Suprapubic skin (tissue), 4 donors: ENCODE measurements around the gene ABCF3. TPM values are rescaled to one million over a fixed set of nuclear protein-coding genes. Genes with fewer than 3 reads are reported as not detected.

ENCODE experiments used
- DNase-seq, 2 donors: peaks; one replicate each; pipeline ENCODE4 v3.0.0-alpha.2; 2019; ENCODE audit warnings: low spot score in 2 of 2
- H3K27ac ChIP-seq: fragments of 200-600 bp; sonication (generic); one replicate; pipeline ENCODE4 v1.5.1; 2019
- H3K27me3 ChIP-seq: fragments of 200-600 bp; sonication (generic); one replicate; pipeline ENCODE4 v1.5.1; 2019
- H3K36me3 ChIP-seq: fragments of 200-600 bp; sonication (generic); one replicate; pipeline ENCODE4 v1.5.1; 2019
- H3K4me1 ChIP-seq: fragments of 200-600 bp; sonication (generic); one replicate; pipeline ENCODE4 v1.5.1; 2019
- H3K4me3 ChIP-seq: fragments of 200-600 bp; sonication (generic); one replicate; pipeline ENCODE4 v1.5.1; 2019; ENCODE audit warnings: mild to moderate bottlenecking
- H3K9me3 ChIP-seq: fragments of 200-600 bp; sonication (generic); one replicate; pipeline ENCODE4 v1.5.1; 2019
- EP300 ChIP-seq: sonication (generic); formaldehyde crosslinking; IDR thresholded peaks from one replicate; pipeline ENCODE4 v1.6.1; 2017; ENCODE audit warnings: antibody characterized with exemption
- POLR2A ChIP-seq, 2 donors: fragments of 450-650 bp; IDR thresholded peaks; one replicate each; pipeline ENCODE4 v1.6.1; 2017; ENCODE audit warnings: antibody characterized with exemption in 2 of 2, mild to moderate bottlenecking in 2 of 2, moderate library complexity in 2 of 2
- POLR2AphosphoS5 ChIP-seq, 3 donors: sonication (generic); formaldehyde crosslinking; IDR thresholded peaks; one replicate each; pipeline ENCODE4 v1.6.1; 2017; ENCODE audit warnings: antibody characterized with exemption in 3 of 3
- WGBS: methylation state at CpG from one replicate; pipeline ENCODE4 v1.1.5; 2018; 5-methylcytosine and 5-hydroxymethylcytosine counted together
- total RNA-seq, 4 donors: library from RNA; depleted of rRNA; stranded (reverse); fragments of >200 nt; gene quantifications; one replicate each; pipeline ENCODE4 v1.1.0, GENCODE V29; 2016
- TF ChIP-seq, protein P1 (sequence below), 2 donors: fragments of 200-600 bp in 1 of 2; fragments of 450-650 bp in 1 of 2; sonication (generic) in 1 of 2; IDR thresholded peaks; one replicate each; pipeline ENCODE4 v1.5.1; 2016 to 2019; ENCODE audit warnings: antibody characterized with exemption in 2 of 2, mild to moderate bottlenecking in 1 of 2, moderate library complexity in 1 of 2

ABCF3 gene
- total RNA-seq, 4 donors from 2014 or later: 44.8 to 121 (median 71.1) TPM

DNA sequence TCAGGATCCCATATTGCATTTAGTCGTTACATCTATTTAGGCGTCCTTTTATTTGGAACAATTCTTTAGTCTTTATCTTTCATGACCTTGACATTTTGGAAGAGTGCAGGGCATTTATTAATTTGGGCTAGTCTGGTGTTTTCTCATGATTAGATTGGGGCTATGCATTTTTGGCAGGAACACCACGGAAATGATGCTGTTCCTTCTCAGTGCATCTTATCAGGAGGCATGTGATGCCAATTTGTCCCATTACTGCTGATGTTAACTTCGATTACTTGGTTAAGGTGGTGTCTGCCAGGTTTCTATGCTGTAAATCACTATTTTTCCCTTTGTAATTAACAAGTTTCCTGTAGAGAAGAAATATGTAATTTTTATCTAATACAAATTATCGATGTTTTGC lies 25.3 kb downstream of the ABCF3 start:
- Histone ChIP-seq H3K4me3 (no peak overlapping the region), H3K27ac (no peak overlapping the region), H3K27me3 (peaks cover 9% of the 10 kb centered on the region), H3K36me3 (no peaks in the 10 kb centered on the region), H3K9me3 (no peaks in the 10 kb centered on the region), H3K4me1 (no peaks in the 10 kb centered on the region)
- TF ChIP-seq EP300 (no peak), POLR2A (IDR thresholded peaks at IDR 0.05) (no peak), POLR2AphosphoS5 (IDR thresholded peaks at IDR 0.05) (no peak)
- TF ChIP-seq, protein P1, sequence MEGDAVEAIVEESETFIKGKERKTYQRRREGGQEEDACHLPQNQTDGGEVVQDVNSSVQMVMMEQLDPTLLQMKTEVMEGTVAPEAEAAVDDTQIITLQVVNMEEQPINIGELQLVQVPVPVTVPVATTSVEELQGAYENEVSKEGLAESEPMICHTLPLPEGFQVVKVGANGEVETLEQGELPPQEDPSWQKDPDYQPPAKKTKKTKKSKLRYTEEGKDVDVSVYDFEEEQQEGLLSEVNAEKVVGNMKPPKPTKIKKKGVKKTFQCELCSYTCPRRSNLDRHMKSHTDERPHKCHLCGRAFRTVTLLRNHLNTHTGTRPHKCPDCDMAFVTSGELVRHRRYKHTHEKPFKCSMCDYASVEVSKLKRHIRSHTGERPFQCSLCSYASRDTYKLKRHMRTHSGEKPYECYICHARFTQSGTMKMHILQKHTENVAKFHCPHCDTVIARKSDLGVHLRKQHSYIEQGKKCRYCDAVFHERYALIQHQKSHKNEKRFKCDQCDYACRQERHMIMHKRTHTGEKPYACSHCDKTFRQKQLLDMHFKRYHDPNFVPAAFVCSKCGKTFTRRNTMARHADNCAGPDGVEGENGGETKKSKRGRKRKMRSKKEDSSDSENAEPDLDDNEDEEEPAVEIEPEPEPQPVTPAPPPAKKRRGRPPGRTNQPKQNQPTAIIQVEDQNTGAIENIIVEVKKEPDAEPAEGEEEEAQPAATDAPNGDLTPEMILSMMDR (IDR thresholded peaks at IDR 0.05): no peak
- 70% methylated on average over 5 of the region's 5 CpGs for WGBS
- no peak for DNase-seq

DNA sequence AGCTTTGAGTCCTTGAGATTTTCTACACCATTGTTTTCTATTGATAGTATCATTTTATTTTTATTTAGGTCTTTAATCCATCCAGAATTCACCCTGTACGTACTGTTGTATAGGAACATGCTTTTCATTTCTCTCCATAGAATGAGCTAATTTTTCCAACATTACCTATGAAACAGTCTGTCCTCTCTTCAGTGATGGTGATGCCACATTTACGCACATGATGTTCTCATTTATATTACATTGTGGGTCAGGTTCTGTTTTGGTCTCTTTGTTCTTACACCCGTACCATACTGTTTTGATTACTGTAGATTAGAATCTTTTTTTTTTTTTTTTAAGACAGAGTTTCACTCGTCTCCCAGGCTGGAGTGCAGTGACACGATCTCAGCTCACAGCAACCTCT lies 25.7 kb downstream of the ABCF3 start:
- Histone ChIP-seq H3K4me1 (no peaks in the 10 kb centered on the region), H3K36me3 (no peaks in the 10 kb centered on the region), H3K27me3 (peaks cover 7% of the 10 kb centered on the region), H3K9me3 (no peaks in the 10 kb centered on the region), H3K4me3 (no peak overlapping the region), H3K27ac (no peak overlapping the region)
- TF ChIP-seq EP300 (no peak), POLR2AphosphoS5 (IDR thresholded peaks at IDR 0.05) (no peak)
- WGBS: 68% methylated on average over 5 of the region's 5 CpGs
- DNase-seq: no peak

DNA sequence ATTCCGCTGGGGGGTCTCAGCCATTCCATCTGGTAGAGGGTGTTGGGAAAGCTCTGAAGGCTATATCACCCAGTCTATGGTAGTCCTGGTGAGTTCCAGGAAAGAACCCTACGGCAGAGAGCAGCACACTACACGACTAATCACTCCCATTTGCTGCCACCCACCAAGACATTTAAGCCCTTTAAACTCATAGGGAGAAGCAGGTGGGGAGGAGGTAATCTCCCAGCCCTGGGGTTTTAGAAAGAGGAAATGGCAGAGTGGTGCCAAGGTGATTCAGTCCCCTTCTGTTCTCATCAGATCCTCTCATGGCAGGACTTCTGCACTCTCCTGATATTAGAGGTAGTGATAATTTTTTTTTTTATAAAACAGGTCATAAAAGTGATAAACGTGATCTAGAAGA lies 32.8 kb downstream of the ABCF3 start:
- Histone ChIP-seq H3K4me3 (no peak overlapping the region), H3K36me3 (no peaks in the 10 kb centered on the region), H3K27ac (no peak overlapping the region), H3K4me1 (no peaks in the 10 kb centered on the region), H3K9me3 (no peaks in the 10 kb centered on the region), H3K27me3 (peaks cover 9% of the 10 kb centered on the region)
- no peak for DNase-seq
- WGBS: 54% methylated on average over 4 of the region's 4 CpGs
- no peak for TF ChIP-seq POLR2AphosphoS5 (IDR thresholded peaks at IDR 0.05)

GRCh38 chr3:184222521-184222920 lies 36.5 kb downstream of the ABCF3 start:
- no peaks in the 10 kb centered on the region for H3K9me3 ChIP-seq
- no peak overlapping the region for H3K27ac ChIP-seq
- WGBS: 75% methylated on average over 3 of the region's 3 CpGs
- H3K4me3 ChIP-seq: no peak overlapping the region
- no peak for DNase-seq
- H3K36me3 ChIP-seq: no peaks in the 10 kb centered on the region
- peaks cover 9% of the 10 kb centered on the region for H3K27me3 ChIP-seq
- TF ChIP-seq POLR2AphosphoS5 (IDR thresholded peaks at IDR 0.05): no peak
- TF ChIP-seq EP300: no peak
- no peak for TF ChIP-seq POLR2A (IDR thresholded peaks at IDR 0.05)
- TF ChIP-seq, protein P1 (IDR thresholded peaks at IDR 0.05): no peak
- no peaks in the 10 kb centered on the region for H3K4me1 ChIP-seq

DNA sequence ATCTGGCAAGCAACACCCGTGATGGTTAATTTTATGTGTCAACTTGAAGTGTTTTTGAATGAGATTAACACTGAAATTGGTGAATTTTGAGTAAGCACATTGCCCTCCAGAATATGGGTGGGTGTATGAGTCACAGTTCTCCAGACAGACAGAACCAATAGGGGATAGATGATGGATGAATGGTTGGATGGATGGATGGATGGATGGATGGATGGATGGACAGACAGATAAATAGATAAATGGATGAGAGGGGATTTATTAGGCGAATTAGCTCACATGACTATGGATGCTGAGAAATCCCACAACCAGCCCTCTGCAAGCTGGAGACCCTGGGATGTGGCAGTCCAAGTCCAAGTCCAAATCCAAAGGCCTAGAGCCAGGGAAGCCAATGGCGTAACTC lies 37.9 kb downstream of the ABCF3 start:
- H3K4me3 ChIP-seq: no peak overlapping the region
- H3K4me1 ChIP-seq: peaks cover 1% of the 10 kb centered on the region
- no peaks in the 10 kb centered on the region for H3K36me3 ChIP-seq
- TF ChIP-seq POLR2AphosphoS5 (IDR thresholded peaks at IDR 0.05) (no peak), POLR2A (IDR thresholded peaks at IDR 0.05) (no peak), EP300 (no peak)
- TF ChIP-seq, protein P1 (IDR thresholded peaks at IDR 0.05): no peak
- H3K27me3 ChIP-seq: peaks cover 16% of the 10 kb centered on the region
- no peak overlapping the region for H3K27ac ChIP-seq
- WGBS: 78% methylated on average over 3 of the region's 3 CpGs
- H3K9me3 ChIP-seq: no peaks in the 10 kb centered on the region
- DNase-seq: no peak

DNA sequence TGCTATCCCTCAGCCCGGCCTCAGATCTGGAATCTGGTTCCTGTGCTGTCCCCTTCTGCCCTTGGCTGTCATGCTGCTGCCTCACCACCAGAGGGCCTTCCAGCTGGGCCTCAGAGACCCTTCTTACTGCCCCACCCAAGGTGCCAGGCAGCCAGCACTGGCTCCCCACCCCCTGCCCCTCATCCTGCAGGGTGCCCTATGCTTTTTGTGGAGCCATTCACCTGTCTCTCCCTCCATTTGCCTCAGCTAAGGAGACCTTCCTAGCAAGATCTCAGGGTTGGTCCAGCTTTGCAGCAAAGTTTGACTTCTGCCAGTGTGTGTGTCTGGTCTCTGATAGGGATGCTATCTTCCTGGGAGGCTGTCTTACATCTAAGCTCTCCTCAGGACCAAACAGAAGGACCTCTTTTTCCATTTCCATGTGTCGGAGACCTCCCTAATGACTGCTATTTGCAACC lies 41.5 kb downstream of the ABCF3 start:
- Histone ChIP-seq H3K9me3 (no peaks in the 10 kb centered on the region), H3K27me3 (peaks cover 43% of the 10 kb centered on the region), H3K4me3 (no peak overlapping the region), H3K36me3 (no peaks in the 10 kb centered on the region), H3K4me1 (peaks cover 25% of the 10 kb centered on the region), H3K27ac (no peak overlapping the region)
- peak in 1 of 2 donors; percentile 44 for DNase-seq
- WGBS: 52% methylated on average over 2 of the region's 2 CpGs
- no peak for TF ChIP-seq POLR2AphosphoS5 (IDR thresholded peaks at IDR 0.05)
- TF ChIP-seq, protein P1 (IDR thresholded peaks at IDR 0.05): peak in 1 of 2 donors; percentile 85
